Heart left ventricle (tissue), 13 donors: ENCODE results near the gene PIH1D2.

Source experiments
- POLR2A ChIP-seq, 2 donors: fragments of 450-650 bp; IDR thresholded peaks; one replicate each; pipeline ENCODE4 v1.6.1; 2017; ENCODE audit warnings: antibody characterized with exemption in 2 of 2, mild to moderate bottlenecking in 2 of 2, moderate library complexity in 2 of 2
- TF ChIP-seq, protein P1 (sequence below), 12 donors: fragments of 200-600 bp; sonication (generic) in 4 of 12; IDR thresholded peaks; one replicate each; pipeline versions ENCODE4 v1.5.0 to v1.8.0; 2018 to 2022; ENCODE audit warnings: antibody characterized with exemption in 12 of 12, mild to moderate bottlenecking in 5 of 12
- donor health status: ischemic (EF 13 %, LVEDD 7.1; RV severe dilation, severe dysfunction).
- donor health status: DM: no; HTN: yes; CAD: no.
- donor health status: DM: no; HTN: no; CAD: no.
- donor health status: ischemic (EF 25% LVEDD 6.9; RV normal size, moderate dysfunction).
- donor health status: ischemic (EF 25% LVEDD 5.7; RV mildly dilated, moderate dysfunction).
- donor health status: ischemic (EF 35%, LVEDD 5.7; RV mildly dilated, moderate dysfunction).
- donor health status: nonischemic (EF 11% LVEDD 7.7; RV severe dilation, severe dysfunction).
- donor health status: DM: yes; HTN: yes; CAD: no.
- donor health status: PGD.
- donor health status: ischemic (EF 29% LVEDD 5.4; RV normal size, mild dysfunction).
- donor health status: nonischemic (EF 23%, LVEDD 6.1; RV moderate dilation, normal function).

DNA sequence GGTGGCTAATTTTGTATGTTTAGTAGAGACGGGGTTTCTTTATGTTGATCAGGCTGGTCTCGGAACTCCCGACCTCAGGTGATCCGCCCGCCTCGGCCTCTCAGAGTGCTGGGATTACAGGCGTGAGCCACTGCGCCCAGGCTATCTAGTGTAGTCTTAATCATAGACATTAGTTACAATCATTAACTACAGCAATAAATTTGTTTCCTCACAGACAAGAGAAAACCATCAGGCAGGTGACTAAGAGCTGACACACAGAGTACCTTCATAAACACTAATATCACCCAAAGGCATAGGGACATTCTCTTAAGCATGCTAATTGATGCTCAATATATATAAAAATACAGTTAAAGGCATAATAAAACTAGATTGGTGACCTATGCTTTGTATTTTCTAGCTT, 32.3 kb upstream of the PIH1D2 start:
- TF ChIP-seq, protein P1, sequence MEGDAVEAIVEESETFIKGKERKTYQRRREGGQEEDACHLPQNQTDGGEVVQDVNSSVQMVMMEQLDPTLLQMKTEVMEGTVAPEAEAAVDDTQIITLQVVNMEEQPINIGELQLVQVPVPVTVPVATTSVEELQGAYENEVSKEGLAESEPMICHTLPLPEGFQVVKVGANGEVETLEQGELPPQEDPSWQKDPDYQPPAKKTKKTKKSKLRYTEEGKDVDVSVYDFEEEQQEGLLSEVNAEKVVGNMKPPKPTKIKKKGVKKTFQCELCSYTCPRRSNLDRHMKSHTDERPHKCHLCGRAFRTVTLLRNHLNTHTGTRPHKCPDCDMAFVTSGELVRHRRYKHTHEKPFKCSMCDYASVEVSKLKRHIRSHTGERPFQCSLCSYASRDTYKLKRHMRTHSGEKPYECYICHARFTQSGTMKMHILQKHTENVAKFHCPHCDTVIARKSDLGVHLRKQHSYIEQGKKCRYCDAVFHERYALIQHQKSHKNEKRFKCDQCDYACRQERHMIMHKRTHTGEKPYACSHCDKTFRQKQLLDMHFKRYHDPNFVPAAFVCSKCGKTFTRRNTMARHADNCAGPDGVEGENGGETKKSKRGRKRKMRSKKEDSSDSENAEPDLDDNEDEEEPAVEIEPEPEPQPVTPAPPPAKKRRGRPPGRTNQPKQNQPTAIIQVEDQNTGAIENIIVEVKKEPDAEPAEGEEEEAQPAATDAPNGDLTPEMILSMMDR (IDR thresholded peaks at IDR 0.05), result no peak
- TF ChIP-seq POLR2A (IDR thresholded peaks at IDR 0.05), result no peak
